ENCODE results near the gene P4HTM.

DNA sequence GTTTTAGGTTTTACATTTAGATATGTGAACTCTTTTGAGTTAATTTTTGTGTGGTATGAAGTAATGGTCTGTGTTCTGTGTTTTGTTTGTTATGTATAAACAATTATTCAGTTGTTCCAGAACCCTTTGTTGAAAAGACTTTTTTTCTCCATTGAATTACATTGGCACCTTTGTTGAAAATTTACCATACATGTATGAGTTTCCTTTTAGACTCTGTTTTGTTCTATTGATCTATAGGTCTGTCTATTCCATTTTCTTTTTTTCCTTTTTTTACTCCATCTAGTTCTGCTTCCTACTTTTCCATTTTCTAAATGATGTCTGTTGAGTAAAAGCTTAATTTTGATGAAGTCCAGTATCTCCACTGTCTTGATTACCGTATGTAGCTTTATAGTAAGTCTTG, 40.0 kb upstream of the P4HTM start:
- no peak for TF ChIP-seq POLR2AphosphoS5 (IDR thresholded peaks at IDR 0.05; ENCODE audit: low read depth)
- TF ChIP-seq, protein P1, sequence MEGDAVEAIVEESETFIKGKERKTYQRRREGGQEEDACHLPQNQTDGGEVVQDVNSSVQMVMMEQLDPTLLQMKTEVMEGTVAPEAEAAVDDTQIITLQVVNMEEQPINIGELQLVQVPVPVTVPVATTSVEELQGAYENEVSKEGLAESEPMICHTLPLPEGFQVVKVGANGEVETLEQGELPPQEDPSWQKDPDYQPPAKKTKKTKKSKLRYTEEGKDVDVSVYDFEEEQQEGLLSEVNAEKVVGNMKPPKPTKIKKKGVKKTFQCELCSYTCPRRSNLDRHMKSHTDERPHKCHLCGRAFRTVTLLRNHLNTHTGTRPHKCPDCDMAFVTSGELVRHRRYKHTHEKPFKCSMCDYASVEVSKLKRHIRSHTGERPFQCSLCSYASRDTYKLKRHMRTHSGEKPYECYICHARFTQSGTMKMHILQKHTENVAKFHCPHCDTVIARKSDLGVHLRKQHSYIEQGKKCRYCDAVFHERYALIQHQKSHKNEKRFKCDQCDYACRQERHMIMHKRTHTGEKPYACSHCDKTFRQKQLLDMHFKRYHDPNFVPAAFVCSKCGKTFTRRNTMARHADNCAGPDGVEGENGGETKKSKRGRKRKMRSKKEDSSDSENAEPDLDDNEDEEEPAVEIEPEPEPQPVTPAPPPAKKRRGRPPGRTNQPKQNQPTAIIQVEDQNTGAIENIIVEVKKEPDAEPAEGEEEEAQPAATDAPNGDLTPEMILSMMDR (IDR thresholded peaks at IDR 0.05; ENCODE audit: insufficient read depth, low read length): no peak
- no peak for TF ChIP-seq SPI1 (IDR thresholded peaks at IDR 0.05; ENCODE audit: borderline replicate concordance, low read depth)
- TF ChIP-seq GABPA (IDR thresholded peaks at IDR 0.05; ENCODE audit: low read depth): no peak
- TF ChIP-seq, protein P2, sequence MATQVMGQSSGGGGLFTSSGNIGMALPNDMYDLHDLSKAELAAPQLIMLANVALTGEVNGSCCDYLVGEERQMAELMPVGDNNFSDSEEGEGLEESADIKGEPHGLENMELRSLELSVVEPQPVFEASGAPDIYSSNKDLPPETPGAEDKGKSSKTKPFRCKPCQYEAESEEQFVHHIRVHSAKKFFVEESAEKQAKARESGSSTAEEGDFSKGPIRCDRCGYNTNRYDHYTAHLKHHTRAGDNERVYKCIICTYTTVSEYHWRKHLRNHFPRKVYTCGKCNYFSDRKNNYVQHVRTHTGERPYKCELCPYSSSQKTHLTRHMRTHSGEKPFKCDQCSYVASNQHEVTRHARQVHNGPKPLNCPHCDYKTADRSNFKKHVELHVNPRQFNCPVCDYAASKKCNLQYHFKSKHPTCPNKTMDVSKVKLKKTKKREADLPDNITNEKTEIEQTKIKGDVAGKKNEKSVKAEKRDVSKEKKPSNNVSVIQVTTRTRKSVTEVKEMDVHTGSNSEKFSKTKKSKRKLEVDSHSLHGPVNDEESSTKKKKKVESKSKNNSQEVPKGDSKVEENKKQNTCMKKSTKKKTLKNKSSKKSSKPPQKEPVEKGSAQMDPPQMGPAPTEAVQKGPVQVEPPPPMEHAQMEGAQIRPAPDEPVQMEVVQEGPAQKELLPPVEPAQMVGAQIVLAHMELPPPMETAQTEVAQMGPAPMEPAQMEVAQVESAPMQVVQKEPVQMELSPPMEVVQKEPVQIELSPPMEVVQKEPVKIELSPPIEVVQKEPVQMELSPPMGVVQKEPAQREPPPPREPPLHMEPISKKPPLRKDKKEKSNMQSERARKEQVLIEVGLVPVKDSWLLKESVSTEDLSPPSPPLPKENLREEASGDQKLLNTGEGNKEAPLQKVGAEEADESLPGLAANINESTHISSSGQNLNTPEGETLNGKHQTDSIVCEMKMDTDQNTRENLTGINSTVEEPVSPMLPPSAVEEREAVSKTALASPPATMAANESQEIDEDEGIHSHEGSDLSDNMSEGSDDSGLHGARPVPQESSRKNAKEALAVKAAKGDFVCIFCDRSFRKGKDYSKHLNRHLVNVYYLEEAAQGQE (IDR thresholded peaks at IDR 0.05; ENCODE audit: insufficient replicate concordance, low read depth): no peak
